B cell (primary cell): ENCODE results near the gene ATG2A. TPM values are rescaled to one million over a fixed set of nuclear protein-coding genes. Genes with fewer than 3 reads are reported as not detected.

Source experiments
- ATAC-seq: fragments of 200-7000 bp; cut with Tn5 transposase; one replicate; pipeline ENCODE4 v1.10.0; 2021; ENCODE audit warnings: low read depth, mild to moderate bottlenecking, moderate number of reproducible peaks, moderate library complexity
- CTCF ChIA-PET: fragments of 350-600 bp; sonication (Branson Sonifier 250); formaldehyde crosslinking; loops from one replicate; lab custom pipeline; 2021; ENCODE audit warnings: antibody characterized with exemption, inconsistent platforms; lab: Charles Lee
- POLR2A ChIA-PET: fragments of 350-600 bp; sonication (Branson Sonifier 250); formaldehyde crosslinking; loops from one replicate; lab custom pipeline; 2021; ENCODE audit warnings: antibody characterized with exemption; lab: Charles Lee
- DNase-seq: peaks from one replicate; pipeline ENCODE4 v3.0.0; 2013
- H2AFZ ChIP-seq: 2 replicates; pipeline ENCODE4 v1.6.1; 2012; ENCODE audit warnings: mild to moderate bottlenecking, low read depth, low read length; ENCODE audit not compliant: insufficient read depth, poor library complexity, severe bottlenecking
- H3K27ac ChIP-seq, 2 donors: 1 replicate in 1 of 2; 2 replicates in 1 of 2; pipeline ENCODE4 v1.5.1; 2012 to 2013; ENCODE audit warnings: low read length in 2 of 2, mild to moderate bottlenecking in 2 of 2, moderate library complexity in 1 of 2
- H3K27me3 ChIP-seq, 4 experiments: fragments of 200-600 bp in 1 of 4; sonication (generic) in 1 of 4; replicated peaks in 1 of 4; 1 replicate in 2 of 4; 2 replicates in 2 of 4; pipeline versions ENCODE4 v1.6.1 to v1.7.0; 2013 to 2016; ENCODE audit warnings: low read length in 3 of 4, mild to moderate bottlenecking in 2 of 4, mixed read lengths in 1 of 4, moderate library complexity in 1 of 4; ENCODE audit not compliant: insufficient read depth in 4 of 4, control insufficient read depth in 3 of 4; ENCODE audit errors: control extremely low read depth in 1 of 4
- H3K36me3 ChIP-seq, 2 experiments: replicated peaks in 1 of 2; 1 replicate in 1 of 2; 2 replicates in 1 of 2; pipeline versions ENCODE4 v1.6.1 to v1.7.1; 2013; ENCODE audit warnings: low read length in 1 of 2; ENCODE audit not compliant: insufficient read depth in 2 of 2, control insufficient read depth in 1 of 2; ENCODE audit errors: control extremely low read depth in 1 of 2, extremely low read depth in 1 of 2
- H3K4me1 ChIP-seq, 2 donors: fragments of 200-600 bp in 1 of 2; sonication (generic) in 1 of 2; 1 replicate in 1 of 2; 2 replicates in 1 of 2; pipeline versions ENCODE4 v1.5.1 to v1.6.1; 2013 to 2017; ENCODE audit warnings: low read length in 2 of 2; ENCODE audit not compliant: control insufficient read depth in 2 of 2, insufficient read depth in 2 of 2
- H3K4me2 ChIP-seq: replicated peaks from 2 replicates; pipeline ENCODE3; 2012; ENCODE audit warnings: mild to moderate bottlenecking, low read depth, low read length; ENCODE audit not compliant: poor library complexity, severe bottlenecking
- H3K4me3 ChIP-seq, 5 experiments: fragments of 200-600 bp in 1 of 5; sonication (generic) in 1 of 5; 1 replicate in 3 of 5; 2 replicates in 2 of 5; pipeline versions ENCODE4 v1.5.1 to v1.7.0; 2011 to 2016; ENCODE audit warnings: low read length in 4 of 5, mild to moderate bottlenecking in 4 of 5, low read depth in 2 of 5, control low read depth in 1 of 5, moderate library complexity in 1 of 5; ENCODE audit not compliant: insufficient read depth in 1 of 5; ENCODE audit errors: control extremely low read depth in 1 of 5, extremely low read depth in 1 of 5
- H3K79me2 ChIP-seq: fragments of 200-600 bp; sonication (generic); one replicate; pipeline ENCODE4 v1.6.0; 2016; ENCODE audit warnings: low read length; ENCODE audit not compliant: control insufficient read depth, insufficient read depth
- H3K9ac ChIP-seq: fragments of 200-600 bp; sonication (generic); 2 replicates; pipeline ENCODE4 v1.6.1; 2017; ENCODE audit warnings: mild to moderate bottlenecking, low read length, moderate library complexity
- H3K9me3 ChIP-seq, 3 donors: one replicate each; pipeline versions ENCODE4 v1.6.1 to v1.7.1; 2013; ENCODE audit warnings: low read length in 2 of 3; ENCODE audit not compliant: control insufficient read depth in 2 of 3, insufficient read depth in 1 of 3; ENCODE audit errors: control extremely low read depth in 1 of 3
- H4K20me1 ChIP-seq: 2 replicates; pipeline ENCODE4 v1.6.0; 2012; ENCODE audit warnings: mild to moderate bottlenecking, low read length; ENCODE audit not compliant: insufficient read depth, control insufficient read depth, poor library complexity, severe bottlenecking
- H3K27ac Mint-ChIP-seq: one replicate; pipeline ENCODE4 v1.8.0; 2021; ENCODE audit warnings: mixed read lengths
- H3K27me3 Mint-ChIP-seq: one replicate; pipeline ENCODE4 v1.8.0; 2021; ENCODE audit warnings: mixed read lengths
- H3K4me1 Mint-ChIP-seq: one replicate; pipeline ENCODE4 v1.8.0; 2021; ENCODE audit warnings: mixed read lengths
- H3K4me3 Mint-ChIP-seq: one replicate; pipeline ENCODE4 v1.8.0; 2021; ENCODE audit warnings: mixed read lengths
- H3K9me3 Mint-ChIP-seq: one replicate; pipeline ENCODE4 v1.8.0; 2022; ENCODE audit warnings: mixed read lengths; ENCODE audit not compliant: insufficient read depth
- CTCF ChIP-seq: fragments of 200-600 bp; IDR thresholded peaks from one replicate; pipeline ENCODE4 v1.8.0; 2022; ENCODE audit warnings: antibody characterized with exemption, mild to moderate bottlenecking
- EZH2 ChIP-seq: IDR thresholded peaks from 2 replicates; pipeline ENCODE4 v1.6.1; 2012; ENCODE audit warnings: borderline replicate concordance, low read depth, mild to moderate bottlenecking, moderate library complexity, low read length; ENCODE audit not compliant: insufficient read depth, poor library complexity, severe bottlenecking
- WGBS: methylation state at CpG from one replicate; pipeline ENCODE4 v1.1.5; 2013; ENCODE audit warnings: missing lambda C conversion rate; ENCODE audit not compliant: insufficient coverage; 5-methylcytosine and 5-hydroxymethylcytosine counted together
- intact Hi-C: fragments of 100-400 bp; cut with micrococcal nuclease; formaldehyde crosslinking; loops from one replicate; pipeline ENCODE4 v1.10.0; 2022
- polyA plus RNA-seq: library from polyadenylated mRNA; depleted of rRNA; stranded (reverse); fragments of >200 nt; gene quantifications from 2 replicates; pipeline ENCODE4 v1.2.3, GENCODE V29; 2012
- total RNA-seq, 2 donors: library from RNA; stranded (reverse); fragments of 120-200 nt in 1 of 2; gene quantifications; 1 replicate in 1 of 2; 2 replicates in 1 of 2; pipeline versions ENCODE4 v1.2.3 to v1.2.4, GENCODE V29; 2013 to 2022

Gene ATG2A
- total and polyA plus RNA-seq, 2 donors (not counting 1 experiment from before 2014, with no cell fraction given), result 24.3 to 38.6 TPM

DNA sequence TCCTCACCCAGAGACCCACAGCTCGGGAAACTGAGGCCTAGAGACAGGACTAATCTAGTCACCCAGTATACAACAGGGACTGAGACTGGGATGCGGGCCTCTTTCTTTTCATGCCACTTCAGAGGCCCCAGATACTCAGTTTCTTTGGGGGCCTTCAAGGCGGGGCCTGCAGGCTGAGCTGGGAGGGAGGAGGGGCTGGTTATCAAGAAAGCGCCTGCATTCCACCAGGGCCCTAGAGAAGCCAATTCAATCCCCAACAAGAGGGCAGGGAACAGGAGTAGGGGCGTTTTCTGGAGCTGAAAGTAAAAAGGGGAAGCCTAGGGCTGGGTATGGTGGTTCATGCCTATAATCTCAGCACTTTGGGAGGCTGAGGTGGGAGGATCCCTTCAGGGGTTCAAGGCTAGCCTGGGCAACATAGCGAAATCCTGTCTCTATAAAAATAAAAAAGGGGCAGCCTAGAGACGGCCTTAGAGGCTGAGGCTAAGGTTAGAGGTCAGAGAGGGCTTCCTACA is 1.6 kb downstream of the ATG2A start:
- H3K79me2 ChIP-seq, result peaks cover 22% of the 10 kb centered on the region
- CTCF ChIA-PET, result interaction anchor here (1.2 to 3.8 kb wide), 4 partner anchors 27 to 99 kb away, joined by 3 to 13 read pairs (median 6); partner anchors contain the start of gene ARL2
- H3K4me1 Mint-ChIP-seq, result peaks cover 34% of the 10 kb centered on the region
- H3K9me3 ChIP-seq, result no peaks in the 10 kb centered on the region
- 17% methylated on average over 1 of the region's 7 CpGs for WGBS
- intact Hi-C loops, result loop anchor here (5.0 to 10.0 kb wide), 2 partner anchors 57 to 199 kb away; partner anchors contain the start of genes MAJIN, TM7SF2 and ZNHIT2
- H3K27ac ChIP-seq, result peak overlapping the region in 1 of 2 donors; percentile 84
- H3K27me3 ChIP-seq, result no peaks in the 10 kb centered on the region
- no peak for TF ChIP-seq EZH2
- no peak for TF ChIP-seq CTCF
- H3K4me3 ChIP-seq, result no peak overlapping the region
- POLR2A ChIA-PET, result interaction anchor here (0.6 kb wide), 1 partner anchor 99 kb away, joined by 3 read pairs; no protein-coding TSS in a partner anchor
- no peak overlapping the region for H3K9ac ChIP-seq
- no peak overlapping the region for H2AFZ ChIP-seq
- H3K4me3 Mint-ChIP-seq, result peak overlapping the region; percentile 88
- H3K4me1 ChIP-seq, result peaks cover 19 to 31% of the 10 kb centered on the region in 2 donors
- peak overlapping the region; percentile 100 for H3K4me2 ChIP-seq
- no peaks in the 10 kb centered on the region for H3K27me3 Mint-ChIP-seq
- H3K36me3 ChIP-seq, result peaks cover 0 to 38% of the 10 kb centered on the region in 2 experiments
- H3K27ac Mint-ChIP-seq, result peak overlapping the region; percentile 10
- DNase-seq (no peak), ATAC-seq (no peak)
- no peaks in the 10 kb centered on the region for H3K9me3 Mint-ChIP-seq
- no peaks in the 10 kb centered on the region for H4K20me1 ChIP-seq

GRCh38 chr11:64914123-64914522 is 2.9 kb downstream of the ATG2A start:
- H3K4me2 ChIP-seq, result no peak overlapping the region
- Mint-ChIP-seq H3K27ac (no peak overlapping the region), H3K4me3 (peak overlapping the region; percentile 32), H3K4me1 (peaks cover 34% of the 10 kb centered on the region), H3K27me3 (no peaks in the 10 kb centered on the region), H3K9me3 (no peaks in the 10 kb centered on the region)
- H3K4me1 ChIP-seq, result peaks cover 19 to 29% of the 10 kb centered on the region in 2 donors
- no peaks in the 10 kb centered on the region for H3K27me3 ChIP-seq
- H3K36me3 ChIP-seq, result peaks cover 0 to 47% of the 10 kb centered on the region in 2 experiments
- POLR2A ChIA-PET, result interaction anchor here (0.7 kb wide), 1 partner anchor 402 kb away, joined by 4 read pairs; no protein-coding TSS in a partner anchor
- CTCF ChIA-PET, result interaction anchor here (1.2 to 2.4 kb wide), 2 partner anchors 26 to 97 kb away, joined by 3 to 7 read pairs; no protein-coding TSS in a partner anchor
- peaks cover 22% of the 10 kb centered on the region for H3K79me2 ChIP-seq
- DNase-seq (no peak), ATAC-seq (no peak)
- no peaks in the 10 kb centered on the region for H3K9me3 ChIP-seq
- no peak overlapping the region for H3K9ac ChIP-seq
- no peak overlapping the region for H3K4me3 ChIP-seq
- no peak overlapping the region for H2AFZ ChIP-seq
- H3K27ac ChIP-seq, result no peak overlapping the region
- WGBS, result 97% methylated on average over 15 of the region's 17 CpGs
- TF ChIP-seq CTCF (no peak), EZH2 (no peak)
- H4K20me1 ChIP-seq, result no peaks in the 10 kb centered on the region
- intact Hi-C loops, result loop anchor here (10.0 kb wide), 1 partner anchor 201 kb away; the partner anchor contains the start of genes TM7SF2 and ZNHIT2
